ENCODE measurements around the gene LRCH4.
A peak's percentile ranks its signal among the peaks of the same experiment; 100 is the strongest.

The LRCH4 gene

GRCh38 chr7:100598425-100598824 is 12.5 kb upstream of the LRCH4 start:
- no peak for TF ChIP-seq CTCF (IDR thresholded peaks at IDR 0.05; ENCODE audit: low read depth, low read length, missing control alignments)
- no peak overlapping the region for H3K4me3 ChIP-seq (ENCODE audit: low read depth, low read length)
- DNase-seq (ENCODE audit: low read depth), result no peak

DNA sequence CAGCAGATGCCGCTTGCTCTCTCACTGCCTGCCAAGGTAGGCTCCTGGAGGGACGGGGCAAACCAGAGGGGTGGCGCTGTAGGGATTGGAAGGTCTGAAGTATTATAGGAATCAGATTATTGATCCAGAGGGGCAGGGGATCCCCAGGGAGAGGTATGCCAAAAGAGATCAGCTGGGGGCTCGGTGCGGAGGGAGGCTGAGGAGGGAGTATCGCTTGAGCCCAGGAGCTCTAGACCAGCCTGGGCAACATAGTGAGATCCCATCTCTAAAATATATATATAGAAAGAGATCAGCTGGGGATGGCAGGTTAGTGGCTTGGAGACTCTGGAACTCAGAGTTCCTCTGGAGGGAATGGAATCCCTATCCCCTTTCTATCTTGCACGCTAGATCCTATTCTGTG is 9.3 kb upstream of the LRCH4 start:
- no peak for DNase-seq (ENCODE audit: low read depth)
- H3K4me3 ChIP-seq (ENCODE audit: low read depth, low read length), result no peak overlapping the region
- TF ChIP-seq CTCF (IDR thresholded peaks at IDR 0.05; ENCODE audit: low read depth, low read length, missing control alignments), result no peak

DNA sequence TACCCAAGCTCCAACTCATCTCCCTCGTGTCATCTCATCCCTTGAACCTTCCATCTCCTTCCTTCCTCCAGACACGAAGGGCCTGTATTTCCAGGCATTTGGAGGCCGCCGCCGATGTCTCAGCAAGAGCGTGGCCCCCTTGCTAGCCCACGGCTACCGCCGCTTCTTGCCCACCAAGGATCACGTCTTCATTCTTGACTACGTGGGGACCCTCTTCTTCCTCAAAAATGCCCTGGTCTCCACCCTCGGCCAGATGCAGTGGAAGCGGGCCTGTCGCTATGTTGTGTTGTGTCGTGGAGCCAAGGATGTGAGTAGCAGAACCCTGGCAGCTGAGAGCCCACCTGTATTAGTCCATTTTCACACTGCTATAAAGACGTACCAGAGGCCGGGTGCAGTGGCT is 5.7 kb upstream of the LRCH4 start:
- no peak for TF ChIP-seq CTCF (IDR thresholded peaks at IDR 0.05; ENCODE audit: low read depth, low read length, missing control alignments)
- no peak for DNase-seq (ENCODE audit: low read depth)
- H3K4me3 ChIP-seq (ENCODE audit: low read depth, low read length), result no peak overlapping the region

DNA sequence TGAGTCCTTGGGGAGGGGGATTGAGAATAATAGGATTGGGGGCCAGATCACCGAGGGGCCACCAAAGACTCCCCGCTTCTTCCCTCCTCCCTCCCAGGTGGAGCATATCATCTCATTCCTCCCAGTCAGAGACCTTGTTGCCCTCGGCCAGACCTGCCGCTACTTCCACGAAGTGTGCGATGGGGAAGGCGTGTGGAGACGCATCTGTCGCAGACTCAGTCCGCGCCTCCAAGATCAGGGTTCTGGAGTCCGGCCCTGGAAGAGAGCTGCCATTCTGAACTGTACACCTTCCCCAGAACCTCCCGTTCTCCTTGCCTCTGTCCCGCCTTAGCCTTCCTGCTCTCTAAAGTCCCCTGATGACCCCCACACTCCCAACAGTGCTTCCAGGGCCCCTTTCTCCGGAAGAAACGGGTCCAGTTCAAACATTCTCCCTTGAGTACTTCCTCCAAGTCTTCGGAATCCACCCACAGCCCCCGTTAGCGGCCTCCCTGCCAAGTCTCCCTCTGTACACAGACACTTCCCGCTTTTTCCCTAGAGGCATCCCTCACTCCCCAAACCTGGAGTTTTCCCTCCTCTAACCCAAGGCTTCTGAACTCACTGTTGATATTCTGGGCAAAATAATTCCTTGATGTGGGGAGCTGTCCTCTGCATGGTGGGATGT is 4.3 kb upstream of the LRCH4 start:
- DNase-seq (ENCODE audit: low read depth), result no peak
- no peak for TF ChIP-seq CTCF (IDR thresholded peaks at IDR 0.05; ENCODE audit: low read depth, low read length, missing control alignments)
- no peak overlapping the region for H3K4me3 ChIP-seq (ENCODE audit: low read depth, low read length)

DNA sequence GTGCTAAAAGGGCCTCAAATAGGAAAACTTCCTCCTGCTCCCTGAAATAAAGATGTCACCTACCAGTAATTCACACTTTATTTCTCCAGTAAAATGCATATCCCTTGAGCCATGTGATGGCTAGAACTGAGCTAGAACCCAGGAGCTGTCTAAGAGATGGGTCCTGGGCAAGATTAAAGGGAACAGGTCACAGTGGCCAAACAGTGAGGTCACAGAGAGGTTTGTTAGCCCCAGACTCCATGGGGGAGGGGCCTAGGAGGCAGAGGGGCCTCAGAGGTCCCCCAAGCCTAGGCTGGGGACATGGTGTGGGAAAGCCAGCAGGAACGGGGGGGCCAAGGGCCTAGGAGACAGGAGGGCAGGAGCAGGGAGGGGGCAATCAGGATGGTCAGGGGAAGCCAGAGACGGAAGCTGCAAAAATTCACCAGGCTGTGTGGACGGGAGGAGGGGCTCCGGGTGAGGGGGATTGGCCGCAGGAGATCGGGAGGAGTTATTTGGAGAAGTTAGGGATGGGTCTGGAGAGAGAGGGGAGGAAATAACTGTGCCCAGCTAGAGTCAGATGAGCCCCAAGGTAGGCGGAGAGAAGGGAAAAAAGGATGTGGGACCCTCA is 3.5 kb upstream of the LRCH4 start:
- H3K4me3 ChIP-seq (ENCODE audit: low read depth, low read length), result no peak overlapping the region
- TF ChIP-seq CTCF (IDR thresholded peaks at IDR 0.05; ENCODE audit: low read depth, low read length, missing control alignments), result no peak
- no peak for DNase-seq (ENCODE audit: low read depth)

DNA sequence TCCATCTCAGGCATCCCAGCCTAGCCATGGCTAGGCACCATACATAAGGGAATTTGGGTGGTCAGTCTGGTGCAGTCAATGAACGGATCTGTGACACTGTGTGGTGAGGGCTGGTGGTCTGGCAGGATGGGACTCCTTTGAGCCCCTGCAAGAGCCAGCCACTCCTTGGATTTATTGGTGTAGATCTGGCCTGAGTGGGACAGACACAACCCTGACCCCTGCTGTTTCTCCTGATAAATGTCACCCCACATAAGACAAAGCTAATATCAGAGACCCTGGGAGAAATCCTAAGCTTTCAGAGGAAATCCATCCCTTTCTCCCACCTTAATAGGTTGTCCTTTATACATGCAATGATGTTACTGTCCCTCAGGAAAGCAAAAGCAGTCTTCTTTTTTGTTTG is 2.5 kb upstream of the LRCH4 start:
- no peak for DNase-seq (ENCODE audit: low read depth)
- TF ChIP-seq CTCF (IDR thresholded peaks at IDR 0.05; ENCODE audit: low read depth, low read length, missing control alignments), result peak; percentile 45
- no peak overlapping the region for H3K4me3 ChIP-seq (ENCODE audit: low read depth, low read length)
